ENCODE measurements around the gene CYP4V2.

CYP4V2 gene

DNA sequence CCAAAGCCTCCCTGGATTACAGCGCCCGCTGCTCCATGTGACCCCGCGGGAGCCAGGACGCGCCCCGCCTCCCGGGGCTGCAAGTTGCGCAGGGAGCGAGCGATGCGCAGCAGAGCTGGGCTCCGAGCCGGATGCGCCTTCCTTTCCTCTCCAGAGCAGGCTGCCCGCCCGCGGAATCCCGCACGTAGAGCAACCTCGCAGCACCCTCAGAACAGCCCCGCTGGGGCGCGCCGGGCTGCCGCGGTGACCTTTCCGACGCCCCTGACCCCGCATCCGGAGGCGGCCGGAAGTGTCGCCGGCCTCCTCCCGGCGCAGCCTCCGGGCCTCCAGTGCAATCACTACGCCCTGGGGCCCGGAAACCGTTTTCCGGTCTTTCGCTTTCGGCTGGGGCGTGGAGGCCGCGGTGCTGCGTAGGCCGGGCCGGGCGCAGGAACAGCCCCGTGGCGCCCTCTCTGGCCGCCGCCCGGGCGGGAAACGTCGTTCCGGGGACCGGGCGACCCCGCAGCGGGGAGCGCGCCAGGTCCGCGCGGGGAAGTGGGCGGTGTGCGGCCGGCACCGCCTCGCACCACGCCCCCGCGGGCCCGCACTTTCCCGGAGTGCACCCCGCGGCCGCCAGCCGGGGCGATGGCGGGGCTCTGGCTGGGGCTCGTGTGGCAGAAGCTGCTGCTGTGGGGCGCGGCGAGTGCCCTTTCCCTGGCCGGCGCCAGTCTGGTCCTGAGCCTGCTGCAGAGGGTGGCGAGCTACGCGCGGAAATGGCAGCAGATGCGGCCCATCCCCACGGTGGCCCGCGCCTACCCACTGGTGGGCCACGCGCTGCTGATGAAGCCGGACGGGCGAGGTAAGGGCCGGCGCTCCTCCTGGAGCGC is at the start of gene CYP4V2:
Gene CYP4V2 (plus strand): TSS at position 368 of the 866 bp plus-strand sequence. CDS start 257 bp downstream, at position 625.
- peak; percentile 48 to 58 for DNase-seq

GRCh38 chr4:186144198-186144945 is 47.0 kb upstream of the CYP4V2 start:
- DNase-seq, result peak; percentile 29 to 40

GRCh38 chr4:186144946-186145569 is 46.3 kb upstream of the CYP4V2 start:
- peak in 1 of 2 experiments; percentile 4 for DNase-seq

DNA sequence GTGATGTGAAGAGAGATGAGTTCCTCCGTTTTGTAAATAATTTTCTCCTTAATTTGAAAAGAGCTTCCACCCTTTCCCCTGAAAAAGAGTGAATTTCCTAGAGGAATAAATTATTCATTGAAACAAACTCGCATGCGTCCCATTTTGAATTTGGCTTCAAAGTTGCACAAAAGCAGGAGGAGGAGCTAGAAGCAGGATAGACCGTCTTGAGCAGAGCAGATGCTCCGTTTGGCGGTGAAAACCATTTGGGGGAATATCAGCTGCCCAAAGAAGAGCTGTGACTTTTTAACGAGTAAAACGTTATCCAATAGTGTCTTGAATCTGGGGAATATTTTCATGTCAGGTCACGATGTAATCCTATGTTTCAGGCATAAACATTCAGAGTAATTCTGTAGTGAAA is 44.9 kb upstream of the CYP4V2 start:
- DNase-seq, result no peak

- DNase-seq, result no peak
Measured at GRCh38 chr4:186148336-186148975, 42.9 kb upstream of the CYP4V2 start.

DNA sequence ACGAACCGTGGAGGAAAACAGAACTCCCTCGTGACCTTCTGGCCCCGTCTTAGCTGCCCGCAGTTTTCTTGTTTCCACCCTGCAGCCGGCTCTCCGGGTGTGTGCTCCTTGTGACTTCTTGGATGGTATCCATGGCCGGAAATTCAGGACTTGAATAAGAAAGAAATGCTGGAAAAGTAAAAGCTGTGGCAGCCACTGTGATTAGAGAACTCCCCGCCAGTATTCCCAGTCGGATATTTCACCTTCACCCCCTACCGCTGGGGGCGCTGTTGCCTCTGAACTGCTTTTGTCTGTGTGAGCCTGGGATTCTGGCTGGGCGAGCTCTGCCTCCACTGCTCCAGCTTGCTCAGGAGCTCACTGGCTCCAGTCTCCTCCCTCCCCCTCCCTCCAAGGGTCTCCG is 41.5 kb upstream of the CYP4V2 start:
- DNase-seq, result peak; percentile 68 to 77

DNA sequence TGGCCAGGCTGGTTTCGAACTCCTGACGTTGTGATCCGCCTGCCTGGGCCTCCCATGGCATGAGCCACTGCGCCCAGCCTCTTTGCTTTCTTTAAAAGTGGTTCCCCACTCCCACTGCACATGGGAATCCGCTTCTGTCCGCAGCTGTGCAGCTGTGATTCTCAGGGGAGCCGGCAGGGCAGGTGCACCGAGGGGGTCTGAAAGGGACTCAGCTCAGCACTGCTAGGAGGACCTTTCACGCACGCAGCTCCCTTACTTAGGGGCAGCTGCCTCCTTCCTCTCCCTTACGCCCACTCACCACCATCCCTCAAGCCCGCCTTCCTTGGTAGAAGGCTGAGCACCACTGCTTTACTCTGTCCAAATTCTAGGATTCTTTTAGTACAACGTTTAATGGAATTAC is 40.4 kb upstream of the CYP4V2 start:
- no peak for DNase-seq

DNA sequence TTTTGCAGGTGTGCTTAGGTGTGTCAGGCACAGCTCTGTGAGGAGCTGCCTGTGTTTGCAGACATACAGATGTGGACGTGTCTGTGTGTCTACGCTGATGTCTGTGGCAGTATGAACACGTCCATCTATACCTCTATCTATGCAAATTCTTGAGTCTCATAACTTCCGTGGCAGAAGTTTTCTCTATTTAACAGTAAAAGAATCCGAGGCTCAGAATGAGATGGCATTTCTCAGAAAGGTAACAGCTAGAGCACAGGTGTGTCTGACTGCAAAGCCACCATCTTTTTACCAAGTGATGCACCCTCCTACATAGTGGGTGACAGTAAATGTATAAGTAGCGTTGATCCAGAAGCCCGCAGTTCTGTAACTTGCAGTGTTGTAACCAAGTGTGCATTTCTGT is 39.9 kb upstream of the CYP4V2 start:
- no peak for DNase-seq

GRCh38 chr4:186158021-186158813 is 33.1 kb upstream of the CYP4V2 start:
- no peak for DNase-seq

DNA sequence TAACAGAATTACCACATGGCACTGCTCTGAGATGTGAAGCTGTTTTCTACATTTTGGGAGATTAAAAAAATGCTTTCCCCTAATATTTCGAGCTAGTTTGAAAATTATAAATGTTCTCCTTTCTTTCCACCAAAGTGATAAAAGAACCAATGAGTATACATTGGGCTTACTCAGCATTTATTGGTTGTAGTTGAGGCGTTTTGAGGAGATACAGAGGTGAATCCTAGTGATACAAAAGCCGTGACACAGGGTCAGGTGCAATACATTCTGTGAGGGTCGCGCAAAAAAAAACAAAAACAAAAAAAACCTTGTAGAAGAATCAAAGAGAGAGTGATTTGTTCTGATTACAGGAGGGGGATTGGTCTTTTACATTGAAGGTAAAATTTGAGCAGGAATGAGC is 32.4 kb upstream of the CYP4V2 start:
- no peak for DNase-seq

DNA sequence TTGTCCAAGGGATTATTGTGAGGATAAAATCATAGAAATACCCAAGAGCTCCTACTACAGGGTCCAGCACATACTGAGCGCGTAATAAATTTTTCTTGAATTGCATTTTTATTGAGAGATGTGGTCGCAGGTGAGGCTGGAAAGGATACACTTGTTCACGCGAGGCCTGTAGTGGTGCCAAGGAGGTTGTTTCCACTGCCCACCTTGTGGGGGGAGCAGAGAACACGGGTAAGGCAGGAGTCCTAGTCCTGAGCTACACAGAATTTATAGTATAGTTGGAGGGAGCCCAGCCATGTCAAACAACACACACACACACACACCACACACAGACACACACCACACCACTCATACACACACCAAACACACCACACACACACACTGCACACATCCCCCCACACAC is 31.8 kb upstream of the CYP4V2 start:
- DNase-seq, result no peak

GRCh38 chr4:186161138-186161537 is 30.2 kb upstream of the CYP4V2 start:
- DNase-seq, result peak; percentile 47 to 54

DNA sequence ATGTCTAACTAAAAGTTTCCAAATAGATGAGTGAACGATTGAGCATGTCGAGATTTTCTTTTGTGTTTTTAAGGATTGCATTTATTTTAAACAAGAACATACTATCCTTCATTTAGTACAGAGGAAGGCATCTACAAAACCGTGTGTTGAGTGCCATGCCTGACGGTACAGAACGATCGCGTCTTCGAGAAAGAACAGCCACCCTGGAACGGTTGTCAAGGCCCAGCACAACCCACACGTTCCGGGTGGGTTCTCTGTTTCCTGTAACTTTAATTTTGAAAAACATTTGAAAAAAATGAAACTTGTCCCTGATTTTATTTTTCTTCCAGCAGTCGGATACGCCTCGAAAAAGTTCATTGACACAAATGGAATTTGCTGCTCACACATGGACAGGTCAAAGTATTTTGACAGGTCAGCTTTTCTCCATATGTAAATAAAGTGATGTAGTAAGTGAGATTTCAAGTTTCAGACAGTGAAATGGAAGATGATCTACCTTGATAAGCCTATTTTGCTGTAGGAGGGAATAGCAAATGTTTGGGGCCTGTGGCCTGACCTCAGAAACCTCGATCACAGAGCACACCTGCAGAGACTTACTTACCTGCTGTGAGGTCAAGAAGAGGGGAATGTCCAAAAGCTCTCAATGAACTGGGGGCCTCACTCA is 24.4 kb upstream of the CYP4V2 start:
- DNase-seq, result no peak

DNA sequence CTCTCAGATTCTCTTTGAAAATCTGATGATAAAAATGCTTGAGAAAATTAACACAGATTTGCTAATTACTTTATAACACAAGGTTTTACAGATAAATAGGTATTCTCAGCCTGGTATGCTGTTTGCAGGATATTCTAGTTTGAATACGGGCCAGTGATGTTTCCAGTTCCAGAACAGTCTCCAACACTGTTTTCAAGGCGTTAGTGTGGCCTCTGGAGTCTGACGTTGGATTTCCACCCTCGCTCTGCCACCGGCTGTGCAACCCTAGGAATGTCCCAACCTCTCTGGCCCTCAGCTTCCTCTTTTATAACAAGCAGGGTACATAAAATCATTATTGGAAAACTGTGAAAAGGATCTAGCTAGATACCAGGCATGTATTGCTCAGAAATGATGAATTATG is 23.8 kb upstream of the CYP4V2 start:
- no peak for DNase-seq

- no peak for DNase-seq
Measured at GRCh38 chr4:186168750-186169149, 22.6 kb upstream of the CYP4V2 start.

DNA sequence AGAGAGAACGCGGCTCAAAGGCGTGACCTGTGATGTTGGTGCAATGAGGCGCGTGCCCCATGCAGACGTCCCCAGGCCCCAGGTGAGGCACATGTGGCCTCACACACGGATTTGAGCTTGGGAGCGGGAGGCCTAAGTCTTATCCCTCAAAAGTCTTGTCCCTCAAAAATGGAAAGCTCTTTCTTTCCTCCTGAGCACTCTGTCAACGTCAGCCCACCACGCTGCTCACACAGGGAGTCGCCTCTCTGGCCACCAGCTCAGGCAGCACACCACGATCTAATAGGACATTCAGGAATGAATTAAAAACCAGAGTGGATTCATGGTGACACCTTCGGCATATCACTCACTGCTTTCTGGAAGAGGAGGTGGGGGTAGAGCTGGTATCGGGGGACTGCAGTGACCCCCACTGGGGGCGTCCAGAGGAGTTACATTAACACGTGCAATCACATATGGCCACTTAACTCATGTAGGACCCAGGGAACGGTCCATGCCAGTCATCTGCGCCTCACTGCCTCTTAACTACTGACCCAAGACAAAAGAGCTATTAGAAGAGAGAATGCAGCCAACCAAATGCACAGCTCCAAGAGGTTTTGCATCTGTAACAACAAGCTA is 21.9 kb upstream of the CYP4V2 start:
- DNase-seq, result no peak

- DNase-seq, result no peak
Measured at GRCh38 chr4:186169945-186170802, 21.2 kb upstream of the CYP4V2 start.

GRCh38 chr4:186170966-186171365 is 20.4 kb upstream of the CYP4V2 start:
- no peak for DNase-seq

GRCh38 chr4:186172546-186172945 is 18.8 kb upstream of the CYP4V2 start:
- DNase-seq, result no peak

DNA sequence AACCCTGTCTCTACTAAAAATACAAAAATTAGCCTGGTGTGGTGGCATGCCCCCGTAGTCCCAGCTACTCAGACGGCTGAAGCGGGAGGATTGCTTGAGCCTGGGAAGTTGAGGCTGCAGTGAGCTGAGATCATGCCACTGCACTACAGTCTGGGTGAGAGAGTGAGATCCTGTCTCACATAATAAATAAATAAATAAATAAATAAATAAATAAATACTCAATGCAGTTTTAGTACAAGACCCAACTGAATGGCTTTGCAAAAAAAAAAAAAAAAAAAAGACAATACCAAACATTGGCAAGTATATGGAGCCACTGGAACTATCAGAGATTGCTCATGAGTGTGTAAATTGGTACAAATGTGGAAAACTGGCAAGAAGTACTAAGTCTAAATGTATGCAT is 3.3 kb upstream of the CYP4V2 start:
- no peak for DNase-seq
